ENCODE data around the gene SMYD3.

DNA sequence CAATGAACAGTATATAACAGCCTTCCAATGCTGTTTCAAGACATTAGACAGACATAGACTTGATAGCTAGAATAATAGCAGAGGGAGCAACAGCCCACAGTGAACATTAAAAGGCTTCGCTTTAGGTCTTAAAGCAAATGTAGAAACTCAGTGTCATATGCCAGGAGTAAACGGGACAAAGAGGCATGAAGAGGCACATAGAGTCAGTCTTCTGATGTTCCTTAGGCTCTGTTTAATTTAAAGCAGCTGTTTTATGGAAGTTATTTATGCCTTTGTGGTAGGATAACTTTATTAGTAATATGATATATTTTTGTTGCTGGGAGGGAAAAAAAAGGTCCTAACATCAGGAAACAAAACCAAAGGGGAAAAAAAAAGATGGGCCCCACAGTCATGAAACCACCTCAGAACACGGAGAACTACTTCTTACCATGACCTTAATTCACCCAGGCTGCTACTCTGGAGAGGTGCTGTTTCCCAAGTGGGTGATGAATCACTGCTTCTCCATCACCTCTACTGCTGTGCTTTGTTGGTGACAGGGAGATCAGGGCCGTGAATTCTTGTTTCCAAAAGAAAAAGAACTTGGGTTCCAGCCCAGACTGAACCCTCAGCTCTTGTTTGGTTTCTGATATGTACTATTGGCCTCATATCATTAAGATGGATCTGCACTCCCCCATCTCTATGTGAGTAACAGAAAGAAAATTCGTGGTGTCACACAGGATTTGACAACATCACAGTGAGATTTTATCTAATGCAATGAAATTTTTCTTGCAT, 735.4 kb downstream of the SMYD3 start:
- TF ChIP-seq, protein P1, sequence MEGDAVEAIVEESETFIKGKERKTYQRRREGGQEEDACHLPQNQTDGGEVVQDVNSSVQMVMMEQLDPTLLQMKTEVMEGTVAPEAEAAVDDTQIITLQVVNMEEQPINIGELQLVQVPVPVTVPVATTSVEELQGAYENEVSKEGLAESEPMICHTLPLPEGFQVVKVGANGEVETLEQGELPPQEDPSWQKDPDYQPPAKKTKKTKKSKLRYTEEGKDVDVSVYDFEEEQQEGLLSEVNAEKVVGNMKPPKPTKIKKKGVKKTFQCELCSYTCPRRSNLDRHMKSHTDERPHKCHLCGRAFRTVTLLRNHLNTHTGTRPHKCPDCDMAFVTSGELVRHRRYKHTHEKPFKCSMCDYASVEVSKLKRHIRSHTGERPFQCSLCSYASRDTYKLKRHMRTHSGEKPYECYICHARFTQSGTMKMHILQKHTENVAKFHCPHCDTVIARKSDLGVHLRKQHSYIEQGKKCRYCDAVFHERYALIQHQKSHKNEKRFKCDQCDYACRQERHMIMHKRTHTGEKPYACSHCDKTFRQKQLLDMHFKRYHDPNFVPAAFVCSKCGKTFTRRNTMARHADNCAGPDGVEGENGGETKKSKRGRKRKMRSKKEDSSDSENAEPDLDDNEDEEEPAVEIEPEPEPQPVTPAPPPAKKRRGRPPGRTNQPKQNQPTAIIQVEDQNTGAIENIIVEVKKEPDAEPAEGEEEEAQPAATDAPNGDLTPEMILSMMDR (conservative IDR thresholded peaks at IDR 0.05; ENCODE audit: low read length): no peak
- no peak for TF ChIP-seq EZH2phosphoT487 (IDR thresholded peaks at IDR 0.05; ENCODE audit: borderline replicate concordance)

Data from Loucy (cell line).